GM10847 (cell line): Measurements from ENCODE around the gene CLTB.

Experiments
- POLR2A ChIP-seq: IDR thresholded peaks from 2 replicates; pipeline ENCODE4 v1.6.1; 2011; ENCODE audit not compliant: insufficient read length; ENCODE audit errors: extremely low read depth

Gene CLTB

DNA sequence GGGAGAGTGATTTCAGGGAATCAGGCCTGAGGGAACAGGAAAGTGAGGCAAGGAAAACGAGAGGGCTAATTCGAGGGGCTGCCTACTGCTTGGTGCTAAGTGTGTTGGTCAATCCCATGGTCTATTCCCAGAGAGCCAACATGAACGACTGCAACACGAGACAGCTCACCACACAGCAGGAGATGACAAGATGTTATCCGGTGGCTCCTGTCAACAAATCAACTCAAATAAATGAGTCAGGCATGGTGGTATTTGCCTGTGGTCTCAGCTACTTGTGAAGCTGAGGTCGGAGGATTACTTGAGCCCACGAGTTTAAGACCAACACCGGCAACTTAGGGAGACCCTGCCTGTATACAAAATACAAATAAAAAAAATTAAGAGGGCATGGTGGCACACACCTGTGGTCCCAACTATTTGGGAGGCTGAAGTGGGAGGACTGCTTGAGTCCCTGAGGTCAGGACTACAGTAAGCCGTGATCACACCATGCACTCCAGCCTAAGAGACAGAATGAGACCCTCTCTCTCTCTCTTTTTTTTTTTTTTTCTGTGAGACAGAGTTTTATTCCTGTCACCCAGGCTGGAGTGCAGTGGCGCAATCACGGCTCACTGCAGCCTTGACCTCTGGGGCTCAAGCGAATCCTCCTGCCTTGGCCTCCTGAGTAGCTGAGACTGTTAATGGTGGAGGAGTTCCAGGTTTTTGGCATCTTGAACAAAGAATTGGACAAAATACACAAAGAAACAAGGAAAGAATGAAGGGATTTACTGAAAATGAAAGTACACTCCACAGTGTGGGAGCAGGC is 22.8 kb upstream of the CLTB start:
- TF ChIP-seq POLR2A: no peak

DNA sequence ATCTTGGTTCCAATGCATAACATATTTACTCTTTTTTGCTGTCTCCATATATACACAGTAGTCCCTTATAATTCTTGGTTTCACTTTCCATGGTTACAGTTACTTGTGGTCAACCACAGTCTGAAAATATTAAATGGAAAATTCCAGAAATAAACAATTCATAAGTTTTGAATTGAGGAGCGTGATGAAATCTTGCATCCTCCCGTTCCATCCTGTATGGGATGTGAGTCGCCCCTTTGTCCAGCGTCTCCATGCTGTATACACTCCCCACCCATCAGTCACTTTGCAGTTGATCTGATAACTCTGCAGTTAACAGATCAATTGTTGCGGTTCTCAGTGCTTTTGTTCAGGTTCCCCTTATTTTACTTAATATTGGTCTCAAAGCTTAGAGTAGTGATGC is 20.3 kb upstream of the CLTB start:
- TF ChIP-seq POLR2A: no peak

DNA sequence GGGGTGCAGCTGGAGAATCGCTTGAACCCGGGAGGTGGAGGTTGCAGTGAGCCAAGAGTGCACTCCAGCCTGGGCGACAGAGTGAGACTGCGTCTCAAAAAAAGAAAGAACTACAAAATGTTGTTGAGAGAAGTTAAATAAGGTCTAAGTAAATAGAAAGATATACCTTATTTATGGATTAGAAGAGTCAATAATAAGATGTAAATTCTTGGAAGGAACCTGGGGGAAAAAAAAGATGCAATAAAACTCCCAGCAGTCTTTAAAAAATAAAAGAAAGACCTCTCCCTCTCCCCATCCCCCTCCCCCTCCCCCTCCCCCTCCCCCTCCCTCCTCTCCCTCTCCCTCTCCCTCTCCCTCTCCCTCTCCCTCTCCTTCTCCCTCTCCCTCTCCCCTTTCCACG is 16.4 kb upstream of the CLTB start:
- TF ChIP-seq POLR2A: no peak

GRCh38 chr5:176429972-176430371 is 13.6 kb upstream of the CLTB start:
- no peak for TF ChIP-seq POLR2A

DNA sequence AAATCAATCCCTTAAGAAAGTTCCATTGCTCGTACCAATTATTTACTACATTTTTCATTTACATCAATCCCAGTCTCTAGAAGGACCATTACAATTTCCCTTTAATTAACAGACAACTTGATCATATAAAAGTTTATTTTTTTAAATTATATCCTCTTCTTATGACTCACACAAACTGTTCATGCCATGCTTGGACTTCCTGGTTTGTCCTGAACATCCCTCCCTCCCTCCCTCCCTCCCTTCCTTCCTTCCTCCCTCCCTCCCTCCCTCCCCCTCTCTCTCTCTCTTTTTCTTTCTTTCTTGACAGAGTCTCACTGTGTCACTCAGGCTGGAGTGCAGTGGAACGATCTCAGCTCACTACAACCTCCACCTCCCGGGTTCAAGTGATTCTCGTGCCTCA is 11.6 kb upstream of the CLTB start:
- no peak for TF ChIP-seq POLR2A

- TF ChIP-seq POLR2A: no peak
Measured at GRCh38 chr5:176426876-176427275, 10.5 kb upstream of the CLTB start.

DNA sequence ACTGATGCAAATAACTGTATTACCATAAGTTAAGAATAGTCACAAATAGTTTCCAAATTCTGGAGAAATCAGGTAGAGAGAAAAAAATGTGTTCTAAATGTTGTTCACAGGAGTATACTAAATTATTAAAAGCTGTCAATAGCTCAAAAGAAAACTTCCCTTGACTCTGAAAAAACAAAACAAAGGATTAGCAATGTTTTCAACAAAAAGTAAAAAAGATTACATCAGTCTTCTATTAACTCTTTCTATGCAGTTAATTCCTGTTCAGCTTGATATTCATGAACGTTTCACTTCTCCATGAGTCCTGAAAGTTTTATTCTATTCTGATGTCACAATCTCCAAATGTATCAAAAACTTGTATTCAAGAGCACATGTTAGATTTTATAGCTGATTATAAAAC is 9.5 kb upstream of the CLTB start:
- TF ChIP-seq POLR2A: no peak

DNA sequence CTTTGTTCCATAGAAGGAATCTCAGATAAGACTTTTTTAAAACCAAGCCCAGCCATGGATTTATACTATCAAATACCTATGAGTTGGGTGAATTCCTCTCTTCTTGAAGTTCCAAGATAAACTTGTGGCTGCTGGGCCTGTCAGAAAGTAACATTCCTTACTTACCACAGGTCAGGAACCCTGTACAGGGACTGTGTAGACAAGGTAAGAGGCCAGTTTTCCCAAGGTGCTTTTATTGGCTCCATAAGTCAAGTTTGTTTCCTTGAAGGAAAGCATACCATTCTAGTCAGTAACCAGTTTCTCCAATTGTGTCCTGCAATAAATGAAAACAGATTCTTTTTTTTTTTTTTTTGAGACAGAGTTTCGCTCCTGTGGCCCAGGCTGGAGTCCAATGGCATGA is 8.8 kb upstream of the CLTB start:
- no peak for TF ChIP-seq POLR2A

GRCh38 chr5:176424181-176424580 is 7.8 kb upstream of the CLTB start:
- TF ChIP-seq POLR2A: no peak

DNA sequence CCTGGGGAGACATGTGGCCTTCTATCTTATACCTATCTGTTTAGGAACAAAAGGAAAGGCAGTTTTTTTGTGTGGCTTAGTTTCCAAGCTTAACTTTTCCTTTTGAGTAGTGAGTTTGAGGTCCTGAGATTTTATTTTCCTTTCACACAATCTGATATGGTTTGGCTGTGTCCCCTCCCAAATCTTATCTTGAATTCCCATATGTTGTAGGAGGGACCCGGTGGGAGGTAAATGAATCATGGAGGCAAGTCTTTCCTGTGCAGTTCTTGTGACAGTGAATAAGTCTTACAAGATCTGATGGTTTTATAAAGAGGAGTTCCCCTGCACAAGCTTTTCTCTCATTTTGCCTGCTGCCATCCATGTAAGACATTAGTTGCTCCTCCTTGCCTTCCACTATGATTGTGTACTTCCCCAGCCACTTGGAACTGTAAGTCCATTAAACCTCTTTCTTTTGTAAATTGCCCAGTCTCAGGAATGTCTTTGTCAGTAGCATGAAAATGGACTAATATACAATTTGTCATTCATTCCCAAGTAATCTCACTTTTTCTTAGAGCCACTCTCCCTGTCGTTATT is 4.7 kb upstream of the CLTB start:
- no peak for TF ChIP-seq POLR2A

DNA sequence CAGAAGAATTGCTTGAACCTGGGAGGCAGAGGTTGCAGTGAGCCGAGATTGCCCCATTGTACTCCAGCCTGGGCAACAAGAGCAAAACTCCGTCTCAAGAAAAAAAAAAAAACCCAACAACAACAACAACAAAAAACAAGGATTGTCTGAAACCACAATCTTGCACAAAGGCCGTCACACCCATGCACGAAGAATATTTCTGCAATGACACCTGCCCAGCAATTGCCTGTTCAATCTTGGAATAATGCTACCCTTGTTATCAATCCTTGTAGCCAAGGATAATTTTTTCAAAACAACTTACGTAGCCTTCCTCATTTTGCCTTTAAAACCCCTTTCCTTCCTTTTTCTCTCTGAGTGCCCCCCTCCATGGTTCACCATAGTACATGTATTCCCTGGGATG is 3.7 kb upstream of the CLTB start:
- TF ChIP-seq POLR2A: no peak

DNA sequence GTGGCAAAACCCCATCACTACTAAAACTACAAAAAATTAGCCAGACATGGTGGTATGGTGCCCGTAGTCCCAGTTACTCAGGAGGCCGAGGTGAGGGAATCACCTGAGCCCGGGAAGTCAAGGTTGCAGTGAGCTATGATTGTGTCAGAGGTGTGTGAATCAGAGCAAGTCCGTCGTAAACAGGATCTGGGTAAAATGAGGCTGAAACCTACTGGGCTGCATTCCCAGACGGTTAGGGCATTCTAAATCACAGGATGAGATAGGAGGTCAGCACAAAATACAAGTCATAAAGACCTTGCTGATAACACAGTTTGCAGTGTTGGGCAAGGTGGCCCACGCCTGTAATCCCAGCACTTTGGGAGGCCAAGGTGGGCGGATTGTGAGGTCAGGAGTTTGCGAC is 1.9 kb upstream of the CLTB start:
- no peak for TF ChIP-seq POLR2A

DNA sequence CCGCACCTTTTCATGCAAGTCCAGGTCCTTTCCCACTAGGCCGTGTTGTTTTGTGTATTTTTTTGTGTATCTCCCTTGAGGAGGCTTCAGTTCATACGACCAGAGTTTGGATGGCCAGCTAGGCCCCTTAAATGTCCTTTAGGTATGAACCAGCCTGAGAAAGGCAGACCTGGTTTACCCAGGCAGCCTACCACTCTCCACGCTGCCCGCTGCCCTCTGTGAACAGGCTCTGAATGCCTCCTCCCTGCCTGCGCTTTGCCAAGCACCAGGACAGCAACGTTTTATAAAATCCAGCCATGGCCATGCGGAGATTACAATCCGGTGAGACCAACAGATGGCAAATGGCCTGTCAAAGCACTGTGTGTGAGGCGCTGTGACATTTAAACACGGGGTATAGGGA is 626 bp upstream of the CLTB start:
- no peak for TF ChIP-seq POLR2A

- TF ChIP-seq POLR2A: no peak
Measured at GRCh38 chr5:176415240-176415951, 943 bp downstream of the CLTB start.

GRCh38 chr5:176414704-176415103 is 1.6 kb downstream of the CLTB start:
- no peak for TF ChIP-seq POLR2A

- TF ChIP-seq POLR2A: no peak
Measured at GRCh38 chr5:176413709-176414191, 2.6 kb downstream of the CLTB start.
